A673 (cell line): Measurements from ENCODE around the gene TMEM234. TPM values are rescaled to one million over a fixed set of nuclear protein-coding genes. Genes with fewer than 3 reads are reported as not detected.
A peak's percentile ranks its signal among the peaks of the same experiment; 100 is the strongest.

Experiments
- BruUV-seq: library from RNA; stranded (reverse); fragments of 400-500 nt; replicated peaks from 2 replicates; lab custom pipeline; 2021; lab: Mats Ljungman, UMichigan
- CTCF ChIA-PET: fragments of 300-600 bp; sonication (Branson Sonifier 250); formaldehyde crosslinking; loops from one replicate; lab custom pipeline; 2022; ENCODE audit warnings: antibody characterized with exemption; lab: Charles Lee
- POLR2A ChIA-PET: fragments of 300-600 bp; sonication (Branson Sonifier 250); formaldehyde crosslinking; loops from one replicate; lab custom pipeline; 2022; ENCODE audit warnings: antibody characterized with exemption; ENCODE audit not compliant: low non-redundant PET; lab: Charles Lee
- DNase-seq: peaks from one replicate; pipeline ENCODE4 v3.0.0-alpha.2; 2015; ENCODE audit warnings: low spot score
- H3K27ac ChIP-seq: fragments of 200-600 bp; sonication (generic); 2 replicates; pipeline ENCODE4 v1.5.1; 2016; ENCODE audit warnings: mixed run types, low read depth, mild to moderate bottlenecking, mixed read lengths, antibody characterized with exemption, low read length; ENCODE audit not compliant: poor library complexity, severe bottlenecking
- H3K27me3 ChIP-seq: fragments of 200-600 bp; sonication (generic); replicated peaks from 2 replicates; pipeline ENCODE4 v1.6.1; 2017; ENCODE audit warnings: mixed run types, low read depth, mild to moderate bottlenecking, mixed read lengths, antibody characterized with exemption, low read length; ENCODE audit not compliant: insufficient read depth, poor library complexity
- H3K36me3 ChIP-seq: fragments of 200-600 bp; sonication (generic); 2 replicates; pipeline ENCODE4 v1.6.1; 2016; ENCODE audit warnings: mixed run types, mild to moderate bottlenecking, mixed read lengths, antibody characterized with exemption, low read length; ENCODE audit not compliant: insufficient read depth, poor library complexity, severe bottlenecking
- H3K4me1 ChIP-seq: fragments of 200-600 bp; sonication (generic); 2 replicates; pipeline ENCODE4 v1.6.1; 2017; ENCODE audit warnings: mixed run types, mild to moderate bottlenecking, mixed read lengths, antibody characterized with exemption, low read length; ENCODE audit not compliant: insufficient read depth, poor library complexity, severe bottlenecking
- H3K4me3 ChIP-seq: fragments of 200-600 bp; sonication (generic); 2 replicates; pipeline ENCODE4 v1.5.1; 2016; ENCODE audit warnings: low read depth, mixed run types, mild to moderate bottlenecking, mixed read lengths, low read length; ENCODE audit not compliant: poor library complexity, severe bottlenecking
- H3K9me3 ChIP-seq: fragments of 200-600 bp; sonication (generic); 2 replicates; pipeline ENCODE4 v1.6.1; 2016; ENCODE audit warnings: mixed run types, low read depth, mild to moderate bottlenecking, mixed read lengths, antibody characterized with exemption, low read length; ENCODE audit not compliant: poor library complexity, severe bottlenecking
- CTCF ChIP-seq: fragments of 300-800, 200-600 bp; sonication (generic); conservative IDR thresholded peaks from 2 replicates; pipeline ENCODE4 v1.5.1; 2017; ENCODE audit warnings: low read depth, mild to moderate bottlenecking, antibody characterized with exemption, low read length, moderate library complexity, mixed read lengths
- EZH2 ChIP-seq: fragments of 200-600 bp; sonication (generic); IDR thresholded peaks from 2 replicates; pipeline ENCODE4 v1.6.1; 2017; ENCODE audit warnings: borderline replicate concordance, low read depth, mild to moderate bottlenecking, mixed read lengths, antibody characterized with exemption, low read length; ENCODE audit not compliant: poor library complexity, severe bottlenecking
- intact Hi-C: fragments of 100-400 bp; cut with micrococcal nuclease; formaldehyde crosslinking; loops from one replicate; pipeline ENCODE4 v1.10.0; 2022; ENCODE audit not compliant: unreplicated experiment
- total RNA-seq: library from RNA; stranded (reverse); gene quantifications from 2 replicates; pipeline ENCODE4 v1.2.3, GENCODE V29; 2021

The TMEM234 gene
- total RNA-seq, 1 experiment from 2014 or later: 15.4 TPM

- DNase-seq: no peak
- Histone ChIP-seq H3K4me3 (no peak overlapping the region), H3K9me3 (no peaks in the 10 kb centered on the region), H3K27me3 (no peaks in the 10 kb centered on the region), H3K36me3 (peaks cover 90% of the 10 kb centered on the region), H3K4me1 (no peaks in the 10 kb centered on the region), H3K27ac (no peak overlapping the region)
- intact Hi-C loops: no loop called here
- ChIA-PET CTCF (no interaction called here), POLR2A (interaction anchor here (0.5 to 0.7 kb wide), 2 partner anchors 12 to 83 kb away, joined by 3 to 6 read pairs; no protein-coding TSS in a partner anchor)
- no TSS peak for BruUV-seq
- no peak for TF ChIP-seq EZH2
- TF ChIP-seq CTCF: no peak
These were observed 29.8 kb downstream of the TMEM234 start for GRCh38 chr1:32192220-32192948.

GRCh38 chr1:32187850-32188249 is 34.3 kb downstream of the TMEM234 start:
- peaks cover 85% of the 10 kb centered on the region for H3K36me3 ChIP-seq
- ChIA-PET CTCF (no interaction called here), POLR2A (no interaction called here)
- intact Hi-C loops: no loop called here
- no peak overlapping the region for H3K27ac ChIP-seq
- no peak overlapping the region for H3K4me3 ChIP-seq
- no TSS peak for BruUV-seq
- DNase-seq: no peak
- peaks cover 5% of the 10 kb centered on the region for H3K4me1 ChIP-seq
- H3K9me3 ChIP-seq: no peaks in the 10 kb centered on the region
- H3K27me3 ChIP-seq: no peaks in the 10 kb centered on the region
- no peak for TF ChIP-seq CTCF
- TF ChIP-seq EZH2: no peak

GRCh38 chr1:32186491-32186890 is 35.7 kb downstream of the TMEM234 start:
- Histone ChIP-seq H3K27me3 (no peaks in the 10 kb centered on the region), H3K4me1 (peaks cover 13% of the 10 kb centered on the region), H3K27ac (peak overlapping the region; percentile 60), H3K9me3 (no peaks in the 10 kb centered on the region), H3K4me3 (no peak overlapping the region), H3K36me3 (peaks cover 85% of the 10 kb centered on the region)
- ChIA-PET CTCF (no interaction called here), POLR2A (no interaction called here)
- intact Hi-C loops: no loop called here
- TF ChIP-seq EZH2 (no peak), CTCF (no peak)
- no TSS peak for BruUV-seq
- no peak for DNase-seq
